Right hindlimb (tissue), 1 donor: ENCODE data around the gene KLRC4.
"Not testable (repeated sequence)": the region's sequence is repeated elsewhere in the genome, so short reads cannot be mapped to it uniquely, and the experiment has no call there.

Experiments
- DNase-seq: peaks from one replicate; pipeline ENCODE4 v3.0.0-alpha.2; 2018

KLRC4 gene

GRCh38 chr12:10409392-10409791, at the start of gene KLRC4:
Gene KLRC4 (minus strand): TSS chr12:10409757. CDS start chr12:10409575, 182 bp downstream.
- DNase-seq = no peak

- no peak for DNase-seq
These were observed 48.2 kb upstream of the KLRC4 start for GRCh38 chr12:10457760-10458159.

GRCh38 chr12:10456856-10457255, 47.3 kb upstream of the KLRC4 start:
- DNase-seq = no peak

- no peak for DNase-seq
These were observed 46.2 kb upstream of the KLRC4 start for GRCh38 chr12:10455766-10456165.

DNA sequence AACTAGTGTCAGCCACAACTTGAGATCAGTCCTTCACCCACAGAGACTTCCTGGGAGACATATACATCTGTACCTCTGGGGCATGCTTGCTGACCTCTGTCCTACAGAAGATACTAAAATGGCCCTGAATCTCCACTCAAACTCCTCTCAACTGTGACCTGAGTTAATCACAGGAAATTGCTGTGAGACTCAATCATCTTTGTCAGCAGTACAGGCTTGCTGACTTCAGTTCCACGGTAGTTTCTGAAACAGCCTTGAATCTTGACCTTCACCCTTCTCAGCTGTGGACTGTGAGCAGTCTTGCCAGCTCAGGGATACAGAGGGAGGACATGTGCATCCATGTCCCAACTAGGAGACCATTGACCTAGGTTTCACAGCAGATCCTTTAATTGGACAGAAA, 45.0 kb upstream of the KLRC4 start:
- no peak for DNase-seq

DNA sequence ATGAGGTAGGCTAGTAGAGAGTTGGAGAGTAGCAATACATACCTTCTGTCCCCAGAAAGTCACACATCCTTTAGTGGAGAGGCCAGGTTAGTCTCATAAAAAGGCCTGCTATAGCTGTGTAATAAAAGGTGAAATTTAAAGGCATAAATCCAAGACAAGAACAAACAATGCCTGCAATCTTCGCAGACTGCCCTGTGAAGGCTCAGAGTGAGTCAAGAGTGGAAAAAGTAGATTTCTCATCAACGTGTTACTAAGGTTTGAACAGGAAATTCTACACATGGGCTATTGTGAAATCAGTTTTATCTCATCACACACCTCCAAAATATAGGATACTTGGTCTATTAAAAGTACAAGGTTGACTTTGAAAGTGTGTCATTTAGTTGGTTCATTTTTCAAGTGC, 43.6 kb upstream of the KLRC4 start, which contains the start of gene KLRC1:
Gene KLRC1, minus strand, starts transcription at position 222 of the 400 bp plus-strand sequence. CDS start 2,221 bp downstream, outside the sequence.
- DNase-seq = no peak

DNA sequence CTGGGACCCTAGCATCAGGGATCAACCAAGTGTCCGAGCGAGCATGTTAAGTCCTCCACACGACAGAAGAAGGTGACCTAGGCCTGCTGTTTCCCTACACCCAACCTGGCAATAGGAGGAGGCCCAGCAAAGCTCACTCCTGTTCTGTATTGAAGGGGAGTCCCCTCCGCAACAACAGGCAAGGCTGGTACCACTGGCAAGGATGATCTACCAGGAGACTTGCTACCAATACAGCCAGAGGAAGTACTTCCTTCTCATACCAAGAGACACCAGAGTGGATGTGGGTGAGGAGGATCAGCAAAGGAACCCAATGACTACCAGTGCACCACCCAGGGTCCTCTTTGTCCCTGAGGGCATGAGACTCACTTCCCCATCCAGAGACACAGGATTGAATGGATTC, 38.7 kb upstream of the KLRC4 start:
- DNase-seq = no peak

DNA sequence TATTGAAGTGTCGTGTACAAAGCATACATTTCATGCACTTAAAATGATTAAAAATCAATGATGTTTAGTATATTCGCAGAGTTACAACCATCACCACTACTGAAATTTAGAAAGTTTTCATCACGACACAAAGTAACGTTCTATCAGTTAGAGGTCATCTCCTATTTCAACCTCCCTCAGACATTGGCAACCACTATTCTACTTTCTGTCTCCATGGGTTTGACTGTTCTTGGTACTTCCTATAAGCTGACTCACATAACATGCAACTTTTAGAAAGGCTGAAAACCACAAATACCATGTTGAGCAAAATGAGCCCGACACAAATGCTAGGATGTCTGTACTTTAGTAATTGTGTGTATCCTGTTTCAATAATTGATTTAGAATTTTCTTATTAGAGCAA, 36.5 kb upstream of the KLRC4 start:
- DNase-seq = not testable (repeated sequence)

DNA sequence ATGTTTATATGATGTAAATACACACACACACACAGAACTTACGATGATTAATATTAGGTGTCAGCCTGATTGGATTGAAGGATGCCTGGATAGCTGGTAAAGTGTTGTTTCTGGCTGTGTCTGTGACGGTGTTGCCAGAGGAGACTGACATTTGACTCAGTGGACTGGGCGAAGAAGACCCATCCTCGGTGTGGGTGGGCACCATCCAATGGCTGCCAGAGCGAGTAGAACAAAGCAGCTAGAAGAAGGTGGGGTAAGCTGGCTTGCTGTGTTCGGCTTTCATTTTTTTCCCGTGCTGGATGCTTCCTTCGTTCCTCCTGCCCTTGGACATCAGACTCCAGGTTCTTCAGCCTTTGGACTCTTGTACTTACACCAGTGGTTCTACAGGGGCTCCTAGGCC, 31.6 kb upstream of the KLRC4 start:
- DNase-seq = not testable (repeated sequence)

GRCh38 chr12:10439608-10440274, 30.2 kb upstream of the KLRC4 start:
- not testable (repeated sequence) for DNase-seq

GRCh38 chr12:10437601-10438000, 28.0 kb upstream of the KLRC4 start:
- DNase-seq = not testable (repeated sequence)

DNA sequence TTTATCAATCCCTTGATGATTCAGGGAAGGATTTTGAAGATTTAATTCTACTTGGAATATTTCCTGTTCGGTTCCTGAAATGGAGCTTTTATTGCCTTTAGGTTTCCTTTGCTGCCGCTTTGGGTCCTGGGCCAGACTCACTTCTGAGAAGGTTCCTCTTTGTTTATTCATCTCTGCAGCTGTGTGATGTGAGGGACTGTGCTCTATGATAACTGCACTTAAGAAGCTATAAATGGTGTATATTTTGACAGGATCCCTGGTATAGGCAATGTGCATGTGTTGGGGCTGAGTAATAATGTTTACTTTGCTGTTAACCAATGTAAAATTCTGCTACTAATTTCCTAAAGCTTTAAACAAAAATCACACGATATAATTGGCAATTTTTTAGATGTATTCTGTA, 26.3 kb upstream of the KLRC4 start, which contains the start of gene KLRC2:
Gene KLRC2, minus strand, starts transcription at position 195 of the 400 bp plus-strand sequence. Its CDS starts 24 bp downstream, at position 171.
- DNase-seq = not testable (repeated sequence)

- DNase-seq = not testable (repeated sequence)
These were observed 21.1 kb upstream of the KLRC4 start for GRCh38 chr12:10430623-10431022.

GRCh38 chr12:10425938-10426337, 16.4 kb upstream of the KLRC4 start:
- not testable (repeated sequence) for DNase-seq

DNA sequence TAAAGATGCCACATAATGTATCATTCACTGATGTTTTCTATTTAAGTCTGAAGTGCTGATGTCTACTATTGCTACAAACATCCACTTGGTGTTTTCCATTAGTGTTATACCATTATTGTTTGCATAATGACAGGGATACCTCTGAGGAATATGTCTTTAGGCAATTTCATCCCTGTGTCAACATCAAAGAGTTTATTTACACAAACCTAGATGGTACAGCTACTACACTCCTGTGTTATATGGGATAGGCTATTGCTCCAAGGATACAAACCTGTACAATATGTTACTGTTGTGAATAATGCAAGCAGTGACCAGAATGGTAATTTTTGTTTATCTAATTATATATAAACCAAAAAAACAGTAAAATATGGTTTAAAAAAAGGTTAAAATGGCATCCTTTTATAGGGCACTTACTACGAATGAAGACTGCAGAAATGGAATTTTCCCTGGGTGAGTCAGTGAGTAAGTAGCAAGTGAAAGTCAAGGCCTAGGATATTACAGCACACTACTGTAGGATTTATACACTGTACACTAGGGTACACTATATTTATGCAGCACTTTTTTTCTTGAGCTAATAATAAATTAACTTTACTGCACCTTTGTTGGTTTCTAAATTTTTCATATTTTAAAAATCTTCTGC, 14.8 kb upstream of the KLRC4 start:
- DNase-seq = not testable (repeated sequence)

DNA sequence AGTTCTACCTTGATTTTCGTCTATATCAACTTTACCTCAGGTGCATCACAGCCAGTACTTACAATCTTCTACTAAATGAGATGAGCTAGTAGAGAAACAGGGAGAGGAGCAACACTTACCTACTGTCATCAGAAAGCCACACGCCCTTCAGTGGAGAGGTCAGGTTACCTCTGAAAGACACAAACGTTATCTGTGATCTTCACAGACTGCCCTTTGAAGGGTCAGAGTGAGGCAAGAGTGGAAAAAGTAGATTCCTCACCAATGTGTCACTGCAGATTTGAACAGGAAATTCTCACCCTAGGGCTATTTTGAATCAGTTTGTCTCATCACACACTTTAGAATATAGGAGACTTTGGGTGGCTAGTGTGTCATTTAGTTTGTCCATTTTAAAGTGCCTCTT, 12.6 kb upstream of the KLRC4 start:
- DNase-seq = not testable (repeated sequence)

DNA sequence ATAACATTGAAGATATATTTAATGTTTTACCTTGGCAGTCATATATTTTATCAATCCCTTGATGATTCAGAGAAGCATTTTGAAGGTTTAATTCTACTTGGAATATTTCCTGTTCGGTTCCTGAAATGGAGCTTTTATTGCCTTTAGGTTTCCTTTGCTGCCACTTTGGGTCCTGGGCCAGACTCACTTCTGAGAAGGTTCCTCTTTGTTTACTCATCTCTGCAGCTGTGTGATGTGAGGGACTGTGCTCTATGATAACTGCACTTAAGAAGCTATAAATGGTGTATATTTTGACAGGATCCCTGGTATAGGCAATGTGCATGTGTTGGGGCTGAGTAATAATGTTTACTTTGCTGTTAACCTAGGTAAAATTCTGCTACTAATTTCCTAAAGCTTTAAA, 10.8 kb upstream of the KLRC4 start, which contains the start of gene KLRC3:
Gene KLRC3, minus strand, starts transcription at position 262 of the 400 bp plus-strand sequence. Its CDS starts 45 bp downstream, at position 217.
- DNase-seq = not testable (repeated sequence)

DNA sequence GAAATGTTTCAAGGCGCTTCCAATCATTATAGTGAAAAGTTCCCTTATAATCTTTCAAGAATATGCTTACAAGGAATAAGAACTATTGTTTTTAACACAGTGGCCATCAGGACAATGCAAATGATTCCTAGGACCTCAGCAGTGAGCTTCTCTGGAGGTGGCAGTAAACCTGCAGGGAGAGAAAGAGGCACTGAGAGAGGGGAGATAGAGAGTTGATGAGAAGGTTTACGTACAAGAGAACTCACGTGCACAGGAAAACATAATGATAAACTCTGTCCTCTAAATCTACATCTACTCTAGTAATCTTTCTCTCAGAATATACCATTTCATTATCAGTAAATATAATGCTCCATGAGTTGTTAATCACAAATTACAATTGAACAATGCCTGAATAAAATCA, 715 bp downstream of the KLRC4 start:
- DNase-seq = no peak

GRCh38 chr12:10406725-10407124, 2.8 kb downstream of the KLRC4 start:
- no peak for DNase-seq

GRCh38 chr12:10405294-10405693, 4.3 kb downstream of the KLRC4 start:
- DNase-seq = no peak

- DNase-seq = no peak
These were observed 4.8 kb downstream of the KLRC4 start for GRCh38 chr12:10404798-10405197.

- no peak for DNase-seq
These were observed 8.7 kb downstream of the KLRC4 start for GRCh38 chr12:10400829-10401228.

DNA sequence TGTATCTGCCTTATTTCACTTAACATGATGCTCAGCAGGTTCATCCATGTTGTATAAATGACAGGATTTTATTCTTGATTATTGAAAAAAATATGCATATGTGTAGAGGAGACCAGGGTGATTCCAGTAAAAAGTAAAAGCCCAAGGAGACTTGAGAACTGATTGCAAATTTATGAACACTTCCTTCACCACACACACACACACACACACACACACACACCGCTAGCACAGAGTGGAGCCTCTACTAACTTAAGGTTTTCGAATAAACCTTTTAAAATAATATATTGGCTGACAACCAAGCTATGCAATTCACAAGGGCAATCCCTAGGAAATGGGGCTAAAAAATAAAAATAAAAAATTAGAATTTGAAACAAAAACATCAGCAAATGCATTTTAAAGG, 11.4 kb downstream of the KLRC4 start:
- no peak for DNase-seq

DNA sequence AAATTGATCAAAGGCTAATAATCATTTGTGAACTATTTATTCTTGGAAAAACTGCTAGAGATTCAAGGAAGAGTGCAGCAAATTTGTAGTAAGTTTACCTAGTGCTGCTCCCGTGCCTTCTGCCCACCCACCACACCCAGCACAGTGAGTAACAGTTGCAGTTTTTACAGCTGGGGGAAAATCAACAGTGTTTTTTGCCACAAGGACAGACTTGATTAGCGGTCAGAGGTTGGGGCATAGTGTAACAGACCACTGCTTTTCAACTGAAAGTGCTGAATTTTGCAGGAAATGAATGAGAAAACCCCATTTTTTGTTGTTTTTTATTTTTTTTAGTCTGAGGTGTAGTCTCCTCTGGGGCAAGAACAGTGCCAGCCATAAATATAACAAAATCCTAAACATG, 12.3 kb downstream of the KLRC4 start:
- DNase-seq = no peak
